ENCODE results near the gene IFTAP.
"Not testable (repeated sequence)": the region's sequence is repeated elsewhere in the genome, so short reads cannot be mapped to it uniquely, and the experiment has no call there.

IFTAP gene

GRCh38 chr11:36638556-36638955 lies 44.3 kb downstream of the IFTAP start:
- DNase-seq (ENCODE audit: low read depth), result no peak

GRCh38 chr11:36657610-36658267 lies 63.4 kb downstream of the IFTAP start:
- DNase-seq (ENCODE audit: low read depth), result no peak

GRCh38 chr11:36661359-36661758 lies 67.1 kb downstream of the IFTAP start:
- DNase-seq (ENCODE audit: low read depth), result not testable (repeated sequence)

- DNase-seq (ENCODE audit: low read depth), result no peak
Observed at GRCh38 chr11:36672815-36673450, 78.6 kb downstream of the IFTAP start.

- not testable (repeated sequence) for DNase-seq (ENCODE audit: low read depth)
Observed at GRCh38 chr11:36679547-36679946, 85.2 kb downstream of the IFTAP start.

- no peak for DNase-seq (ENCODE audit: low read depth)
Observed at GRCh38 chr11:36683818-36684217, 89.5 kb downstream of the IFTAP start.

- DNase-seq (ENCODE audit: low read depth), result peak; percentile 3
Observed at GRCh38 chr11:36684840-36685801, 90.8 kb downstream of the IFTAP start.

- DNase-seq (ENCODE audit: low read depth), result no peak
Observed at GRCh38 chr11:36688132-36688531, 93.8 kb downstream of the IFTAP start.

GRCh38 chr11:36688571-36689291 lies 94.4 kb downstream of the IFTAP start:
- no peak for DNase-seq (ENCODE audit: low read depth)

GRCh38 chr11:36689442-36689841 lies 95.1 kb downstream of the IFTAP start:
- DNase-seq (ENCODE audit: low read depth), result no peak

- DNase-seq (ENCODE audit: low read depth), result no peak
Observed at GRCh38 chr11:36692704-36693103, 98.4 kb downstream of the IFTAP start.

- DNase-seq (ENCODE audit: low read depth), result no peak
Observed at GRCh38 chr11:36693139-36693843, 99.0 kb downstream of the IFTAP start.

GRCh38 chr11:36695111-36695510 lies 100.8 kb downstream of the IFTAP start:
- DNase-seq (ENCODE audit: low read depth), result no peak

- no peak for DNase-seq (ENCODE audit: low read depth)
Observed at GRCh38 chr11:36695571-36695970, 101.3 kb downstream of the IFTAP start.

GRCh38 chr11:36696550-36696949 lies 102.2 kb downstream of the IFTAP start:
- no peak for DNase-seq (ENCODE audit: low read depth)

- DNase-seq (ENCODE audit: low read depth), result no peak
Observed at GRCh38 chr11:36699271-36699670, 105.0 kb downstream of the IFTAP start.

- no peak for DNase-seq (ENCODE audit: low read depth)
Observed at GRCh38 chr11:36700246-36700645, 105.9 kb downstream of the IFTAP start.

GRCh38 chr11:36702330-36703054 lies 108.2 kb downstream of the IFTAP start:
- no peak for DNase-seq (ENCODE audit: low read depth)

- no peak for DNase-seq (ENCODE audit: low read depth)
Observed at GRCh38 chr11:36703055-36703404, 108.7 kb downstream of the IFTAP start.

Data from stimulated activated CD8-positive, alpha-beta memory T cell treated with anti-CD3 and anti-CD28 coated beads, Interleukin-15, amount 100 ng/mL, for 1 hour (primary cell).